SK-N-MC (cell line): Measurements from ENCODE around the gene PHTF2.

Experiments used
- DNase-seq: peaks from one replicate; pipeline ENCODE4 v3.0.0-alpha.2; 2011; ENCODE audit warnings: low read depth, low spot score
- H3K27ac ChIP-seq: fragments of 200-600 bp; sonication (generic); 2 replicates; pipeline ENCODE4 v1.5.1; 2016; ENCODE audit warnings: mixed run types
- H3K36me3 ChIP-seq: fragments of 200-600 bp; sonication (generic); 2 replicates; pipeline ENCODE4 v1.6.1; 2017; ENCODE audit warnings: antibody characterized with exemption, low read length, mixed read lengths; ENCODE audit not compliant: insufficient read depth
- H3K4me3 ChIP-seq: fragments of 200-600 bp; sonication (generic); 2 replicates; pipeline ENCODE4 v1.5.1; 2016
- H3K9ac ChIP-seq: fragments of 200-600 bp; sonication (generic); 2 replicates; pipeline ENCODE4 v1.8.0; 2017; ENCODE audit warnings: mixed run types, mixed read lengths; ENCODE audit not compliant: insufficient read length
- H3K9me3 ChIP-seq: fragments of 200-600 bp; sonication (generic); 2 replicates; pipeline ENCODE4 v1.6.1; 2017; ENCODE audit warnings: low read depth, mild to moderate bottlenecking, antibody characterized with exemption, low read length, moderate library complexity, mixed read lengths
- EZH2 ChIP-seq: fragments of 200-600 bp; sonication (generic); IDR thresholded peaks from one replicate; pipeline ENCODE4 v1.6.1; 2017; ENCODE audit warnings: antibody characterized with exemption
- FOXP2 ChIP-seq: optimal IDR thresholded peaks from 2 replicates; pipeline ENCODE3; 2011; ENCODE audit warnings: mild to moderate bottlenecking, moderate library complexity; ENCODE audit not compliant: insufficient read depth; ENCODE audit errors: extremely low read length, control extremely low read depth
- POLR2AphosphoS5 ChIP-seq: IDR thresholded peaks from 2 replicates; pipeline ENCODE4 v1.6.1; 2012; ENCODE audit warnings: mild to moderate bottlenecking, low read depth, low read length, borderline replicate concordance

PHTF2 gene

DNA sequence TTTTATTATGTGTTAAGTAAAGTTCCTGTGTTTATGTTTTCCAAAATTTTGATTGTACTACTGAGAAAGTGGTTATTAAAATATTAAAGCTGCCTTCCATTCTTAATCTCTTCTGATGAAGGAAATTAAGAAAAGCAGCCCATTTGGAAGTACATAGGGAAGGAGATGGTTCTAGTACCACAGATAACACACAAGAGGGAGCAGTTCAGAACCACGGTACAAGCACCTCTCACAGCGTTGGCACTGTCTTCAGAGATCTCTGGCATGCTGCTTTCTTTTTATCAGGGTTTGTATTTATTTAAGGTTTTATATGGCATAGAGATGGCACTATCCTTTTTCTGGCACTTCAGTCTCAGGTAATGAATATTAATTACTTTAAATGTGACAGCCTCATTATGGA is 111.6 kb downstream of the PHTF2 start:
- TF ChIP-seq FOXP2 (no peak), POLR2AphosphoS5 (no peak), EZH2 (no peak)
- no peaks in the 10 kb centered on the region for H3K36me3 ChIP-seq
- DNase-seq, result no peak
- no peak overlapping the region for H3K27ac ChIP-seq
- no peak overlapping the region for H3K9ac ChIP-seq
- H3K4me3 ChIP-seq, result no peak overlapping the region
- H3K9me3 ChIP-seq, result no peaks in the 10 kb centered on the region

DNA sequence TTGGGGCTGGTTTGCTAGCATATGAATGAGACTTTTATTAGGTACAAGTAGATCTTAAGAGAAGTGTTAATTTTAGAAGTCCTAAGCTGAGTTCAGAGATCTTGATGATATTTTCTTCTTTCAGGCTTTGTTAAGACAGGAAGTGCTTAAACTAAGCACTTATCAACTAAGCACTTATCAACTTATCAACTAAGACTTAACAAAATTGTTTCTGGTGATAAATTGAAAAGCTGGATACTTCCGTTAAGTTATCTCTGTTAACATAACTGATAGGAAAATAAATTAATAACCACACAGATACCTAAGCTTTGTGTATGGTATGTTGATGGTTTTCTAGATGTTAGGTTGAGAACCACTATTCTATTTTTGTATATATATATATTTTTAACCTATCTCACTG is 113.7 kb downstream of the PHTF2 start:
- DNase-seq, result no peak

DNA sequence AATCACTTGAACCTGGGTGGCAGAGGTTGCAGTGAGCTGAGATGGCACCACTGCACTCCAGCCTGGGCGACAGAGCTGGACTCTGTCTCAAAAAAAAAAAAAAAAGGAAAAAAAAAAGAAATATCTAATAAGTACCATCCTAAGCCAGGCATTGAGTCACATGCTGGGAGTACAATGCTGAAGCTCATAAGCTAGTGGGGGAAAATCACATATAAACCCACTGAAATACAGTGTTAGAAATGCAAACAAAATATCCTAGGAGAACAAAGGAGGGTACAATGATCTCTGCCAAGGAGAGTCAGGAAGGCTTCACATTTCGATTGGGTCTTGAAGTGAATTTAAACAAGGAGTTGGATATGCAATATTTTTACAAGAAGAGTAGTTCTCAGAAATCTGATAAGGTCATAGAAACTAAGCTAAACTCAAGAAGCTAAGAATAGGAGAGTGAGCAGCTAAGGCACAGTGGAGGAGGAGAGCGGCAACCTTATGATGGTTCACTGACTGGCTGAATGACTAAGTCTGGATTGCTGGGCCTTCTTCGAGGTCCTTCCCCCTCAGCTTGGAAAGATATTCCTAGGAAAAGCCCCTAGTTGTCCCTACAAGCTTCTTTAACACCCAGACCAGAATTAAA is 115.5 kb downstream of the PHTF2 start:
- Histone ChIP-seq H3K27ac (no peak overlapping the region), H3K36me3 (no peaks in the 10 kb centered on the region), H3K9ac (no peak overlapping the region), H3K4me3 (no peak overlapping the region), H3K9me3 (no peaks in the 10 kb centered on the region)
- no peak for DNase-seq
- TF ChIP-seq EZH2 (no peak), FOXP2 (no peak), POLR2AphosphoS5 (no peak)

More for the DNA sequence above, 113.7 kb downstream of the PHTF2 start:
- H3K4me3 ChIP-seq, result no peak overlapping the region
- H3K9ac ChIP-seq, result no peak overlapping the region
- H3K9me3 ChIP-seq, result no peaks in the 10 kb centered on the region
- H3K27ac ChIP-seq, result no peak overlapping the region
- no peak for TF ChIP-seq FOXP2
- no peak for TF ChIP-seq POLR2AphosphoS5
- H3K36me3 ChIP-seq, result no peaks in the 10 kb centered on the region

DNA sequence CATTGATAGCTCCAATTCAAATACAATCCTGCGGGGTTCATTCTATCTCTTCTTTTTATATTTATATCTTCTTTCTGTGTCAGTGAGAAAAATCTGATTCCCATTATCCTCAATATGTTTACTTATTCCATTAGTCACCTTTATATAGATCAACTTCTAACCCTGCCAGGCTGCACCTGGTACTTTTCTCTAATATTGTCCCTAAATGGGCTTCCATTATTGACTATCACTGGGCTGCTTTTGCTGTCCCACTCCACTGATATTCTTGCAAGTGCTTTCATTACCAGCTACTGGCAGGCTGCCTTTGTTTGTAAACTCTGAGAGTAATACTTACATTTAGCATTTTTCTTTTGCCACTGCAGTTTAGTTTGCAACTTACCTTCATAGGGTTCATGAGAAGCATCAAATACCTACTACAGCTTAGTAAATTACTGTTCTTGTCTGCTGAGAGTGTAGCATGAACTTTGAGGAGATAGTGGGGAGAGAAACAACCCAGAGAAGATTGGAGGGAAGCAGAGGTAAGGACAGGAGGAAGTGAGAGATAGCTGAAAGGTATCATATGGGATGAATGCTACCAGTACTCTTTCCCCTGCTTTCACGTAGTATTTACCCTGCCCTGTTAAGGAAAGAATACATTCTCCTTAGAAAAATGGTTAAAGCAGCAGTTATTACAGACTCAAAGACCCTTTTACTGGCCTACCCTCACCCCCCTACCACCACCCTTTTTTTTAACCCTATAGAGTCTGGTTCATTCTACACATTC is 119.1 kb downstream of the PHTF2 start:
- Histone ChIP-seq H3K27ac (no peak overlapping the region), H3K9me3 (no peaks in the 10 kb centered on the region), H3K9ac (no peak overlapping the region), H3K4me3 (no peak overlapping the region), H3K36me3 (no peaks in the 10 kb centered on the region)
- no peak for DNase-seq
- TF ChIP-seq POLR2AphosphoS5, result no peak
- TF ChIP-seq EZH2, result no peak
- TF ChIP-seq FOXP2, result no peak

DNA sequence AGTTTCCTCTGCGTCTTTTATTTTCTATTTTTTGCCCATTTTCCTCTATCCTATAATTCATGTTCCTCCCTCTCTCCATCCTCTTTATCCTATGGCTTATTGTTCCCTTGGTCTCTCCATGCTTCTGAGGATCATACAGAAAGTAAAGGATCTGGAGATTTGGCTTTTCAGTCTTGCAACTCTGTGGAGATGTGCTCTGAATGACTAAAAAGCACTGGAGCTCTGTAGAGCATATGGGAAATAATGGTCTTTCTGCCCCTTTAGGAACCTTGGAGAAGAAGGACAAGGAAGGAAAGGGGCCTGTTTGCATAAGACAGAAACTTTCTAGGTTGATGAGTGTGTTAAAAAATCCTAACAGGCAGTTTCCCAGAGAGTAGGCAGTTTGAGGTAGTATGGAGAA is 120.1 kb downstream of the PHTF2 start:
- no peak for DNase-seq
- Histone ChIP-seq H3K4me3 (no peak overlapping the region), H3K9me3 (no peaks in the 10 kb centered on the region), H3K9ac (no peak overlapping the region), H3K36me3 (no peaks in the 10 kb centered on the region), H3K27ac (no peak overlapping the region)
- TF ChIP-seq POLR2AphosphoS5 (no peak), FOXP2 (no peak), EZH2 (no peak)

DNA sequence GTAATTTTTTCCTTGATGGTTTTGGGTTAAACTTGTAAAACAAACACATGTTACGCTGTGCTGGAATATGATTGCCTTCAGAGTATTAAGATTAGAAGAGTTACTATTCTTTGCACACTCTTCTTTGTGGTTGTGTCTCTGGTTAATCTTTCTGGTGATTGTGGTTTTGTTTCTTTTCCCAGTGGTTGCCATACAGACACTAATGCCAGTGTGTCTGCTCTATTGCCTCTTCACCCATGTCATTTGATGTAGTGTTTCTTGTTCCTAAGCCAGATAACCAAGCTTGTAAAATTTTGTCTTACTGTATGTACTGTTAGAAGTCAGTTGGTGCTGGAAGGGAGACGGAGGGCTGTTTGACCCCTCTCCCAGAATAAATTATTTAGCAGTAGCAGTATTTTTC is 124.8 kb downstream of the PHTF2 start:
- no peak overlapping the region for H3K4me3 ChIP-seq
- TF ChIP-seq FOXP2 (no peak), POLR2AphosphoS5 (no peak), EZH2 (no peak)
- H3K9ac ChIP-seq, result no peak overlapping the region
- H3K27ac ChIP-seq, result peak overlapping the region; percentile 34
- H3K9me3 ChIP-seq, result no peaks in the 10 kb centered on the region
- no peaks in the 10 kb centered on the region for H3K36me3 ChIP-seq
- no peak for DNase-seq

DNA sequence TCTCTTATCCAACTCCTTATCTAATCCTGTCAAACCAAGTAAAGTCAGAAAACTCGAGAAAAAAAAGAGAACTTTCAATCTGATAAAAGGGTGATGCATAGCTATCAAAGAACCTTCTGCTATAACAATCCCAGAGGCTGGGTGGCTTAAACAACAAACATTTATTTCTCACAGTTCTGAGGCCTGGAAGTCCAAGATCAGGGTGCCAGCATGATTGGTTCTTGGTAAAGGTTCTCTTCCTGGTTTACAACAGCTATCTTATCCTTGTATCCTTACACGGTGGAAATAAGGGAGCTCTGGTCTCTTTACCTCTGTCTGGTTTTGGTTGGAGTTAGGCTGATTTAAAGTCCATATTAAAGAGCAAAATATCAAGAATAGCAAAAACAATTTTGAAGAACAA is 131.9 kb downstream of the PHTF2 start:
- no peaks in the 10 kb centered on the region for H3K9me3 ChIP-seq
- no peak overlapping the region for H3K9ac ChIP-seq
- H3K36me3 ChIP-seq, result no peaks in the 10 kb centered on the region; the same call in 1 of the 2 replicates
- no peak for DNase-seq
- TF ChIP-seq FOXP2 (no peak), POLR2AphosphoS5 (no peak), EZH2 (no peak)
- no peak overlapping the region for H3K4me3 ChIP-seq
- no peak overlapping the region for H3K27ac ChIP-seq

DNA sequence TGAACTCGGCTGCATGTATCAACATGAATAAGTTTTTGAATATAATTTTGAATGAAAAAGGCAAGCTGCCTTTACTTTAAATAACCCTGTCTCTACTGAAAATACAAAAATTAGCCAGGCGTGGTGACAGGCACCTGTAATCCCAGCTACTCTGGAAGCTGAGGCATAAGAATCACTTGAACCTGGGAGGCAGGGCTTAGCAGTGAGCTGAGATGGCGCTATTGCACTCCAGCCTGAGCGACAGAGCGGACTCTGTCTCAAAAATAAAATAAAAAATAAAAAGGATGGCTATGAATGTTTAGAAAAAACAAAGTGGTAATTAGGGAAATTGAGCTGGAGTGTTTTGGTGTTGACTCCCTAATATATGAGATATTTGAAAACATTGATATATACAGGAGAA is 133.3 kb downstream of the PHTF2 start:
- no peak overlapping the region for H3K9ac ChIP-seq
- no peaks in the 10 kb centered on the region; the same call in 1 of the 2 replicates for H3K36me3 ChIP-seq
- no peak for DNase-seq
- TF ChIP-seq FOXP2 (no peak), EZH2 (no peak), POLR2AphosphoS5 (no peak)
- H3K9me3 ChIP-seq, result no peaks in the 10 kb centered on the region
- no peak overlapping the region for H3K4me3 ChIP-seq
- no peak overlapping the region for H3K27ac ChIP-seq

DNA sequence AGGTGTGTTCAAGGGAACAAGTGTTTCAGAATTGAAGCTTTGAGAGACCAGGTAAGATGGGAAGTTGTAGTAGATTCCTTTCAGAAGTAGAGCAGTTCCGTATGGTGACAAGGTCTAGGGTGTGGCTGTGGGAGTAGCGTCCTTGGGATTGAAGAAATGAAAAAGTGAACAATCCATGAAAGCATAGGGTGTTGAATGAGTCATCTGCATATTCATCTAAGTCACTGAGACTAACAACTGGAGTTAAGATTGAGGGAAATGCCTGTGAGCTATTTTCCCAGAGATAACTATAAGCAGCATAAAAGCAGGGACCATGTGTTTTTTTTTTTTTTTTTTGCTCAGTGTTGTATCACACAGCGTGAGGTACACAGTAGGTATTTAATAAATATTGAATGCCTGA is 134.8 kb downstream of the PHTF2 start:
- H3K36me3 ChIP-seq, result no peaks in the 10 kb centered on the region; the same call in 1 of the 2 replicates
- no peak for DNase-seq
- TF ChIP-seq FOXP2 (no peak), POLR2AphosphoS5 (no peak), EZH2 (no peak)
- no peaks in the 10 kb centered on the region for H3K9me3 ChIP-seq
- H3K4me3 ChIP-seq, result no peak overlapping the region
- no peak overlapping the region for H3K9ac ChIP-seq
- no peak overlapping the region for H3K27ac ChIP-seq
